DOHH2 (cell line): ENCODE measurements around the gene PARVB.

Experiments
- H3F3A ChIP-seq: fragments of 200-600 bp; sonication (generic), shearing (Covaris generic); 2 replicates; pipeline ENCODE4 v1.6.0; 2016; ENCODE audit warnings: antibody characterized with exemption, mild to moderate bottlenecking; ENCODE audit not compliant: control insufficient read depth, insufficient read depth
- H3K27ac ChIP-seq: fragments of 200-600 bp; sonication (generic); 2 replicates; pipeline ENCODE4 v1.5.1; 2014; ENCODE audit warnings: low read depth, mild to moderate bottlenecking, low read length, moderate library complexity
- H3K27me3 ChIP-seq: fragments of 200-600 bp; sonication (generic); 2 replicates; pipeline ENCODE4 v1.6.1; 2014; ENCODE audit warnings: mild to moderate bottlenecking, low read length, mixed read lengths; ENCODE audit not compliant: control insufficient read depth
- H3K36me3 ChIP-seq: fragments of 200-600 bp; sonication (generic); 2 replicates; pipeline ENCODE4 v1.6.1; 2014; ENCODE audit warnings: mild to moderate bottlenecking, low read length, moderate library complexity, mixed read lengths; ENCODE audit not compliant: control insufficient read depth
- H3K4me1 ChIP-seq: fragments of 200-600 bp; sonication (generic); 2 replicates; pipeline ENCODE4 v1.6.1; 2014; ENCODE audit warnings: mild to moderate bottlenecking, low read length, mixed read lengths; ENCODE audit not compliant: control insufficient read depth
- H3K4me2 ChIP-seq: fragments of 200-600 bp; sonication (generic); 2 replicates; pipeline ENCODE4 v1.6.0; 2014; ENCODE audit warnings: mild to moderate bottlenecking, low read length, moderate library complexity
- H3K4me3 ChIP-seq: fragments of 200-600 bp; sonication (generic); 2 replicates; pipeline ENCODE4 v1.5.1; 2014; ENCODE audit warnings: mild to moderate bottlenecking, low read length, mixed read lengths
- H3K79me2 ChIP-seq: fragments of 200-600 bp; sonication (generic); 2 replicates; pipeline ENCODE4 v1.6.1; 2014; ENCODE audit warnings: mild to moderate bottlenecking, low read length, mixed read lengths; ENCODE audit not compliant: control insufficient read depth
- H3K9me2 ChIP-seq: fragments of 200-600 bp; sonication (generic); replicated peaks from 2 replicates; pipeline ENCODE4 v1.6.1; 2014; ENCODE audit warnings: mild to moderate bottlenecking, low read length, mixed read lengths; ENCODE audit not compliant: control insufficient read depth
- H3K9me3 ChIP-seq: fragments of 200-600 bp; sonication (generic); 2 replicates; pipeline ENCODE4 v1.6.1; 2014; ENCODE audit warnings: antibody characterized with exemption, low read length, mixed read lengths; ENCODE audit not compliant: control insufficient read depth, insufficient read depth
- H4K20me1 ChIP-seq: fragments of 200-600 bp; sonication (generic); 2 replicates; pipeline ENCODE4 v1.6.0; 2014; ENCODE audit warnings: low read depth, mild to moderate bottlenecking, antibody characterized with exemption, low read length, moderate library complexity; ENCODE audit not compliant: control insufficient read depth, insufficient read depth
- CTCF ChIP-seq: fragments of 200-600 bp; sonication (generic); IDR thresholded peaks from one replicate; pipeline ENCODE4 v1.5.1; 2014; ENCODE audit warnings: antibody characterized with exemption, mild to moderate bottlenecking, low read depth, low read length; ENCODE audit not compliant: poor library complexity, severe bottlenecking
- EZH2phosphoT487 ChIP-seq: fragments of 200-600 bp; sonication (generic); IDR thresholded peaks from 2 replicates; pipeline ENCODE4 v1.6.1; 2017; ENCODE audit warnings: borderline replicate concordance, mild to moderate bottlenecking, antibody characterized with exemption, low read length, moderate library complexity, mixed read lengths

The PARVB gene

GRCh38 chr22:43978558-43978957 is 45.5 kb upstream of the PARVB start:
- TF ChIP-seq EZH2phosphoT487 = no peak
- TF ChIP-seq CTCF = no peak
- Histone ChIP-seq H3K36me3 (peaks cover 75% of the 10 kb centered on the region), H3K9me2 (no peaks in the 10 kb centered on the region), H3K79me2 (no peaks in the 10 kb centered on the region), H3K9me3 (no peaks in the 10 kb centered on the region), H3K4me1 (no peaks in the 10 kb centered on the region), H3K27me3 (no peaks in the 10 kb centered on the region), H3K4me2 (no peak overlapping the region), H3K27ac (no peak overlapping the region), H3K4me3 (no peak overlapping the region), H4K20me1 (no peaks in the 10 kb centered on the region), H3F3A (no peaks in the 10 kb centered on the region)

- Histone ChIP-seq H3K27ac (no peak overlapping the region), H3K4me2 (no peak overlapping the region), H3F3A (no peaks in the 10 kb centered on the region), H3K4me3 (no peak overlapping the region), H3K79me2 (no peaks in the 10 kb centered on the region), H3K9me3 (no peaks in the 10 kb centered on the region), H3K9me2 (no peaks in the 10 kb centered on the region), H3K27me3 (no peaks in the 10 kb centered on the region), H3K36me3 (peaks cover 68% of the 10 kb centered on the region), H4K20me1 (no peaks in the 10 kb centered on the region), H3K4me1 (no peaks in the 10 kb centered on the region)
- no peak for TF ChIP-seq CTCF
- no peak for TF ChIP-seq EZH2phosphoT487
These were observed 43.5 kb upstream of the PARVB start for GRCh38 chr22:43980579-43980978.

- Histone ChIP-seq H3K4me1 (no peaks in the 10 kb centered on the region), H3K9me2 (no peaks in the 10 kb centered on the region), H4K20me1 (no peaks in the 10 kb centered on the region), H3F3A (no peaks in the 10 kb centered on the region), H3K4me3 (no peak overlapping the region), H3K27me3 (no peaks in the 10 kb centered on the region), H3K4me2 (no peak overlapping the region), H3K79me2 (no peaks in the 10 kb centered on the region), H3K36me3 (peaks cover 67% of the 10 kb centered on the region), H3K27ac (no peak overlapping the region), H3K9me3 (no peaks in the 10 kb centered on the region)
- TF ChIP-seq EZH2phosphoT487 (no peak), CTCF (no peak)
These were observed 43.1 kb upstream of the PARVB start for GRCh38 chr22:43980996-43981395.

GRCh38 chr22:43983808-43984207 is 40.3 kb upstream of the PARVB start:
- no peaks in the 10 kb centered on the region for H3K27me3 ChIP-seq
- no peaks in the 10 kb centered on the region for H3K9me2 ChIP-seq
- H3K79me2 ChIP-seq = no peaks in the 10 kb centered on the region
- no peaks in the 10 kb centered on the region for H3F3A ChIP-seq
- H3K27ac ChIP-seq = no peak overlapping the region
- peaks cover 64% of the 10 kb centered on the region for H3K36me3 ChIP-seq
- H3K9me3 ChIP-seq = no peaks in the 10 kb centered on the region
- no peak overlapping the region for H3K4me2 ChIP-seq
- no peaks in the 10 kb centered on the region for H3K4me1 ChIP-seq
- no peak overlapping the region for H3K4me3 ChIP-seq
- TF ChIP-seq CTCF (no peak), EZH2phosphoT487 (no peak)
- H4K20me1 ChIP-seq = no peaks in the 10 kb centered on the region
